EH (cell line): ENCODE data around the gene SORCS2.

Source experiments
- DNase-seq: peaks from one replicate; pipeline ENCODE4 v3.0.0-alpha.2; 2015; ENCODE audit warnings: low read depth

SORCS2 gene

GRCh38 chr4:7637139-7637538, 444.8 kb downstream of the SORCS2 start:
- DNase-seq: no peak

GRCh38 chr4:7637971-7638370, 445.6 kb downstream of the SORCS2 start:
- DNase-seq: no peak

- DNase-seq: no peak
These were observed 446.2 kb downstream of the SORCS2 start for GRCh38 chr4:7638489-7638888.

- no peak for DNase-seq
These were observed 446.8 kb downstream of the SORCS2 start for GRCh38 chr4:7638984-7639789.

GRCh38 chr4:7640136-7640535, 447.8 kb downstream of the SORCS2 start:
- no peak for DNase-seq

- DNase-seq: no peak
These were observed 449.4 kb downstream of the SORCS2 start for GRCh38 chr4:7641712-7642111.

- DNase-seq: no peak
These were observed 450.6 kb downstream of the SORCS2 start for GRCh38 chr4:7642741-7643458.

- DNase-seq: no peak
These were observed 452.8 kb downstream of the SORCS2 start for GRCh38 chr4:7645158-7645557.

- DNase-seq: no peak
These were observed 453.6 kb downstream of the SORCS2 start for GRCh38 chr4:7645956-7646355.

GRCh38 chr4:7646384-7647061, 454.2 kb downstream of the SORCS2 start:
- DNase-seq: peak; percentile 35

- DNase-seq: no peak
These were observed 454.8 kb downstream of the SORCS2 start for GRCh38 chr4:7647186-7647585.

GRCh38 chr4:7647600-7648543, 455.5 kb downstream of the SORCS2 start:
- DNase-seq: peak; percentile 94

- no peak for DNase-seq
These were observed 456.4 kb downstream of the SORCS2 start for GRCh38 chr4:7648544-7649395.

- no peak for DNase-seq
These were observed 457.0 kb downstream of the SORCS2 start for GRCh38 chr4:7649411-7649740.

- peak; percentile 99 for DNase-seq
These were observed 457.6 kb downstream of the SORCS2 start for GRCh38 chr4:7649741-7650531.

- no peak for DNase-seq
These were observed 458.5 kb downstream of the SORCS2 start for GRCh38 chr4:7650606-7651385.

- peak; percentile 60 for DNase-seq
These were observed 459.2 kb downstream of the SORCS2 start for GRCh38 chr4:7651461-7651921.

- no peak for DNase-seq
These were observed 459.7 kb downstream of the SORCS2 start for GRCh38 chr4:7652006-7652405.

GRCh38 chr4:7652451-7652881, 460.1 kb downstream of the SORCS2 start:
- no peak for DNase-seq
